GM21528 (cell line): ENCODE data around the gene MID1.
"Not testable (repeated sequence)": the region's sequence is repeated elsewhere in the genome, so short reads cannot be mapped to it uniquely, and the experiment has no call there.

ENCODE experiments used
- ATAC-seq: cut with Tn5 transposase; IDR thresholded peaks from one replicate; pipeline ENCODE4 v1.9.1; 2021; ENCODE audit warnings: mild to moderate bottlenecking, moderate library complexity; ENCODE audit not compliant: unreplicated experiment, low FRiP score

The MID1 gene

GRCh38 chrX:10618961-10619360, 1.4 kb downstream of the MID1 start:
- ATAC-seq: no peak

DNA sequence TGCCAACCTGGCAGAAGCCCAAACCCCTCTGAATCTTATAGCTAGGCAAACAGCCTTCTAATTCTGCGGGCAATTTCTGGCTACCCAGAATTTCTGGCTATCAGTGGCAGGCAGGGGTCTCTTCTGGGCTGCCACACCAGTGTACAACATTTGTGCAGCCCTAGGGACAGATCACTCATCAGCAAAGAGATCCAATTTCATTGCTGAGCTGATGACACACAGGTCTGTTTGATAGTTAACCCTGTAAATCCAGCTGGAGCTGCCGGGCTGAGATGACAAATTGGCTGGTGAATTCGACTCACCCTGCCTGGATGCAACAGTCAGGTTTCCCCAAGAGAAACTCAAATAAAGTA, 2.4 kb downstream of the MID1 start:
- ATAC-seq: no peak

- no peak for ATAC-seq
These were observed 3.0 kb downstream of the MID1 start for GRCh38 chrX:10617186-10617998.

DNA sequence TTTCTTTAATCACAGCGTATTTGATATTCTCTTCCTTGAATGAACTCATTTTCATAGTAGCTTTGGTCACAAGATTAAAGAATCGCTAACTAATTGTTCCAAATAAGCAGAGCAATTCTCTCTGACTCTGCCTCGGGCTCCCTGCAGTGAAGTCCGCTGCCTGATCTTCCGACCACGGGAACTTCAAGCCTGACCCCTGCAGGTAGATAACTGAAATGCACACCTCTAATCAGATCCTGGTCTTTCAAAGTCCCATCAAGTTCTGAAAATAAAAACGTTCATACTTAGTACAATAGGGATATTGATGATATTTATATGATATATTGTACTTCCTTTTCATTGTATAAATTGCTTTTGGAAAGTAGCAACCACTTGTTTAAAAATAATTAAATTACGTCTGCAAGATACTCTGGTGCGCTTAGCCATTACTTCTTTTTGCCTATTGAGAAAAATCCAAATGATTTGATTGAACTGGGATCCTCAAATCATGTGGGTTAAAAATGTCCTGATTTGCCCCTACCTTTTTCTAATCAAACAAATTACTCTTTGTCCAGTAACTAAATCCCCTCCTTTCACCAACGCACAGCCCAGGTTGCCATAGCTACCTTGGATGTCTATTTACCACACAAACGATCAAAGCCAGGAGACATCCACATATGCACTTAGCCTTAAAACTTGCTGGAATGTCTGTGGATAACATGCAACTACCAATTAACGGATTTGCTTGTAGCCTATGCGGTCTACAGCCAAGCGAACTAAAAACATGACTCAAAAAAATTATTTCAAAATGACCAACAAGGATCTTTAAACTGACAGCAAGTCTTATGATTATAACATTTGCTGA, 4.2 kb downstream of the MID1 start:
- peak; percentile 63 for ATAC-seq

DNA sequence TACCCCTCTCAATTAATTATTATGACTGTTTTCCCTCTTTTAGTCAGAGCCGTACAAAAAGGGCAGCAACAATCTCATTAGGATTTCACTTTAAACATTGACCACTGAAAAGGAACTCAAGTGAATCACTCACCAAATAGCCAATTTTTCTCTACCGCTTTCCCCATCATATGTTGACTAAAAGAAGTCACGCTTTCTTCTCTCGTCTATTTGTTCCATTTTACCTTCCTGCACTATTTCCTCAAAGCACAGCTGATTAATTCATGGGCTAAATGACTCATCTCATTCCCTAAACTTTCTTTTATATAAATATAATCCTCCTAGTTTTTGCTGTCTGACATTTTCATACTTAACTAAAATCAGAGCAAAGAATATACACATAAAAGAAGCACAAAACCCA, 8.2 kb downstream of the MID1 start:
- no peak for ATAC-seq

DNA sequence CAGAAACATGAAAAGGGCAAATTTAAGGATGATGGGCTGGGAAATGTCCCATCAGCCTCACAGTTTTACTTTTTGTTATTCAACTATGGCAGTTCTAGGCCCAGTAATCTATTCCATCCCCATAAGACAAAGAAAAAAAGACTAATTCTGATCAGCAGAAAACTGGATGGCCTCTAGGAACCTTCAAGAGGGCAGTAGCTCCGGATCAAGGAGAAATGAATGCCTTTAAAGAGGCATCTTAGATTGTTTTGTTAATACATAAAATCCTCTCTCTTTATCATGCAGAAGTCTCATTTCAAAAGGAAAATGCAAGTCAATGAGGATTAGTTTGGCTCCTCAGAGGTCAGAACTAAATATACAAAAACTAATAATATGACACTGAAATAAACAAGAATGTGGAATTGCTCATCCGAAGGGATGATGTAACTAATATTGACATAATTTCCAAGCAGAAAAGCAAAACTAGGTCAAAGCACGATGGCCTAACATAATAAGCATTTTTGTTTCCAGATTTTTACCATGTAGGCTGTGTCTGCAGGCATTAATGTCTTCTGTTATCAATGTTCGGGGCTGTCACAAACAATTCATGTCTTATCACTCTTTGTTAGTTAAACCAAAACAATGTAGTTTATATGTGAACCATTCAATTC, 8.8 kb downstream of the MID1 start:
- ATAC-seq: no peak

DNA sequence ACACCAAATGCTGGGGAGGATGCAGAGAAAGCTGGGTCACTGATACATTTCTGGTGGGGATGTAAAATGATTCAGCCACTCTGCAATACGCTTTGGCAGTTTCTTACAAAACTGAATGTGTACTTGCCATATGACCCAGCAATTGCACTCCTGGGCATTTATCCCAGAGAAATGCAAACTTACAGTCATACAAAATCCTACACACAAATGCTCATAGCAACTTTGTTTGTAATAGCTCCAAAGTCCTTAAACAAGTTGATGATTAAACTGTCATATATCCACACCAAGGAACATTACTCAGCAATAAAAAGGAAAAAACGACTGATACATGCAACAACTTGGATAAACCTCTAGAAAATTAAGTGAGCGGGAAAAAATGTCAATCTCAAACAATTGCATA, 12.3 kb downstream of the MID1 start:
- ATAC-seq: no peak

- no peak for ATAC-seq
These were observed 13.2 kb downstream of the MID1 start for GRCh38 chrX:10607233-10607632.

- ATAC-seq: no peak
These were observed 16.8 kb downstream of the MID1 start for GRCh38 chrX:10603612-10604011.

GRCh38 chrX:10602646-10603045, 17.7 kb downstream of the MID1 start:
- no peak for ATAC-seq

- no peak for ATAC-seq
These were observed 19.9 kb downstream of the MID1 start for GRCh38 chrX:10600479-10600878.

DNA sequence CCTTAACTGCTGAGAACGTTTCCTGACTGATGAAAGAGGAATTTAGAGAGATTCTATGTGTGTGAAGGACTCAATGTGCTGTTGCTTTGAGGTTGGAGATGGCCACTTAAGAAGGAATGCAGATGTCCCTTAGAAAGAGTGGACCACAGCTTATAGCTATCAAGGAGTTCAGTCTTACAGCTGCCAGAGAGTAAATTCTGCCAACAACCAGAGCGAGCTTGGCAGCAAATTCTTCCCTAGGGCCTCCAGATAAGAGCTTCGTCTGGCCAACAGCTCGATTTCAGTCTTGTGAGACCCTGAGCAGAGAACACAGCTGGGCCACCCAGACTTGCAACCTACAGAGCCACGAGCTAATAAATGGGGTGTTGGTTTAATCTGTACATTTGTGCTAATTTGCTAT, 21.8 kb downstream of the MID1 start:
- ATAC-seq: no peak

DNA sequence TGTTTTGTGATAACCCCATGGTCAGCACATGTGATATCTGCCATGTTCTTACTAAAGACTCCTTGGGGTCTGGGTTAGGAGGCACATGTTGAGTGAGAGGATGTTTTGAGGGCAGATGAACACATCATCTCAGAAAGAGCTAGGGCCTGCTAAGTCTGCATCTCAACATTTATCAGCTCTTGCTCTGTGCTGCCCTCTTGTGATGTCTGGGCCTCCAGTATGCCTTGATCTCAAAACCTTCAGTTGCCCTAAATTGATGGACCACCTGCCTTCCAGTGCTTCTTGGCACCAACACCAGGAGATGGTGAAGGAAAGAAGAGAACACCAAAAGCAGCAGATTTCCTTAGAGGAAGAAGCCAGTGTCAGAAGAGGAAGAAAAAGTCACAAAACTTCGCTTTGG, 22.5 kb downstream of the MID1 start:
- no peak for ATAC-seq

GRCh38 chrX:10591363-10592335, 28.7 kb downstream of the MID1 start:
- no peak for ATAC-seq

DNA sequence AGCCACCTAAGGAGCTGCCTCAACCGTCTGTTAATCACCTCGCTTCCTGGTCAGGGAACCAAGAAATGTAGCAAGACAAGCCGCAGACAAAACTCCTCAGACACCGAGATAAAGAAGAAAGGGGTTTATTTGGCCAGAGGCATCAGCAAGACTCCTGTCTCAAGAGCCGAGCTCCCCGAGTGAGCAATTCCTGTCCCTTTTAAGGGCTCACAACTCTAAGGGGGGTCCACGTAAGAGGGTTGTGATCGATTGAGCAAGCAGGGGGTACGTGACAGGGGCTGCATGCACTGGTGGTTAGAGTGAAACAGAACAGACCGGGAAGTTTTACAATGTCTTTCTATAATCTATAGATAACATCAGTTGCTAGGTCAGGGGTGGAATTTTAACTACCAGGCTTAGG, 30.6 kb downstream of the MID1 start:
- ATAC-seq: not testable (repeated sequence)

GRCh38 chrX:10589098-10589497, 31.3 kb downstream of the MID1 start:
- no peak for ATAC-seq

GRCh38 chrX:10584882-10585281, 35.5 kb downstream of the MID1 start:
- ATAC-seq: not testable (repeated sequence)

DNA sequence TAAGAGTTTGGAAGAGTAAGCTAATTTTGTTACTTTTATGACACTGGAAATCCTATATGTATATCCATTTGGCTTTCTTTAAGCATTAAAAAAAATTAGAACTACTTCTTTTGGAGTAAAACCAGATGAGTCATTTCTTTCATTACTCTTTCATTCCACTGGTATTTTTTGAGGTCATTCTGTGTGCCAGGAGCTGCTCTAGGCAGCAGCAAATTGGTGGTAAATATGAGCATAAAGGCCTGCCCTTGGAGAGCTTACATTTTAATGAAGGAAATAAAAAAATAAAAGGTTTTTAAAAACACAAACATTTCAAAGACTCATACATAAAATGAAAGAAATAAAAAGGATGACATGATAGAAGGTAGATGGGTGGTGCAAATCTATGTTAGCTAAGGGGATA, 37.4 kb downstream of the MID1 start:
- ATAC-seq: no peak

- no peak for ATAC-seq
These were observed 38.1 kb downstream of the MID1 start for GRCh38 chrX:10582215-10582733.
